ENCODE measurements around the gene HDDC2.

The HDDC2 gene

GRCh38 chr6:125231133-125231532 lies 70.6 kb downstream of the HDDC2 start:
- no peak for DNase-seq

GRCh38 chr6:125230674-125231073 lies 71.1 kb downstream of the HDDC2 start:
- DNase-seq = no peak

- DNase-seq = no peak
These were observed 72.7 kb downstream of the HDDC2 start for GRCh38 chr6:125228981-125229479.

GRCh38 chr6:125227244-125227643 lies 74.5 kb downstream of the HDDC2 start:
- no peak for DNase-seq
